ENCODE results near the gene DEDD.

GRCh38 chr1:161133220-161133740, 813 bp upstream of the DEDD start:
- TF ChIP-seq, protein P1, sequence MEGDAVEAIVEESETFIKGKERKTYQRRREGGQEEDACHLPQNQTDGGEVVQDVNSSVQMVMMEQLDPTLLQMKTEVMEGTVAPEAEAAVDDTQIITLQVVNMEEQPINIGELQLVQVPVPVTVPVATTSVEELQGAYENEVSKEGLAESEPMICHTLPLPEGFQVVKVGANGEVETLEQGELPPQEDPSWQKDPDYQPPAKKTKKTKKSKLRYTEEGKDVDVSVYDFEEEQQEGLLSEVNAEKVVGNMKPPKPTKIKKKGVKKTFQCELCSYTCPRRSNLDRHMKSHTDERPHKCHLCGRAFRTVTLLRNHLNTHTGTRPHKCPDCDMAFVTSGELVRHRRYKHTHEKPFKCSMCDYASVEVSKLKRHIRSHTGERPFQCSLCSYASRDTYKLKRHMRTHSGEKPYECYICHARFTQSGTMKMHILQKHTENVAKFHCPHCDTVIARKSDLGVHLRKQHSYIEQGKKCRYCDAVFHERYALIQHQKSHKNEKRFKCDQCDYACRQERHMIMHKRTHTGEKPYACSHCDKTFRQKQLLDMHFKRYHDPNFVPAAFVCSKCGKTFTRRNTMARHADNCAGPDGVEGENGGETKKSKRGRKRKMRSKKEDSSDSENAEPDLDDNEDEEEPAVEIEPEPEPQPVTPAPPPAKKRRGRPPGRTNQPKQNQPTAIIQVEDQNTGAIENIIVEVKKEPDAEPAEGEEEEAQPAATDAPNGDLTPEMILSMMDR (IDR thresholded peaks at IDR 0.05): no peak
- TF ChIP-seq POLR2A (IDR thresholded peaks at IDR 0.05): no peak

Data from heart left ventricle (tissue), 13 donors.